IMR-90 (cell line): Measurements from ENCODE around the gene ZNF814. TPM values are rescaled to one million over a fixed set of nuclear protein-coding genes. Genes with fewer than 3 reads are reported as not detected.
"Not testable (repeated sequence)": the region's sequence is repeated elsewhere in the genome, so short reads cannot be mapped to it uniquely, and the experiment has no call there.

Experiments
- ATAC-seq: fragments of 200-7000 bp; cut with Tn5 transposase; 2 replicates; pipeline ENCODE4 v1.9.1; 2020; ENCODE audit warnings: low read depth, mild to moderate bottlenecking, moderate library complexity
- BruUV-seq: library from RNA; stranded (reverse); fragments of 400-500 nt; replicated peaks from 2 replicates; lab custom pipeline; 2021; lab: Mats Ljungman, UMichigan
- CTCF ChIA-PET: fragments of 300-600 bp; formaldehyde crosslinking; extraction: SDS; loops from one replicate; lab custom pipeline; 2021; ENCODE audit warnings: antibody characterized with exemption; lab: Yijun Ruan, JAX
- POLR2A ChIA-PET: fragments of 300-600 bp; sonication (Branson Sonifier 250); formaldehyde crosslinking; loops from one replicate; lab custom pipeline; 2022; ENCODE audit warnings: antibody characterized with exemption; ENCODE audit not compliant: unreplicated experiment; lab: Charles Lee
- DNase-seq: peaks from one replicate; pipeline ENCODE4 v3.0.0; 2013
- H2AFZ ChIP-seq: replicated peaks from 2 replicates; pipeline ENCODE3; 2013; ENCODE audit warnings: low read length, mild to moderate bottlenecking; ENCODE audit not compliant: poor library complexity
- H2AK5ac ChIP-seq: 2 replicates; pipeline ENCODE4 v1.6.1; 2013; ENCODE audit warnings: low read depth, low read length, inconsistent platforms
- H2AK9ac ChIP-seq: replicated peaks from 2 replicates; pipeline ENCODE3; 2013; ENCODE audit warnings: mild to moderate bottlenecking, low read depth, low read length, moderate library complexity; ENCODE audit not compliant: poor library complexity
- H2BK120ac ChIP-seq: 2 replicates; pipeline ENCODE4 v1.6.1; 2013; ENCODE audit warnings: low read depth, low read length, inconsistent platforms
- H2BK15ac ChIP-seq: 3 replicates; pipeline ENCODE4 v1.6.1; 2013; ENCODE audit warnings: low read depth, low read length, inconsistent platforms
- H2BK20ac ChIP-seq: 2 replicates; pipeline ENCODE4 v1.6.1; 2013; ENCODE audit warnings: low read depth, mild to moderate bottlenecking, inconsistent platforms, low read length, moderate library complexity
- H2BK5ac ChIP-seq: 2 replicates; pipeline ENCODE4 v1.6.1; 2013; ENCODE audit warnings: mild to moderate bottlenecking, low read depth, low read length, inconsistent platforms; ENCODE audit not compliant: poor library complexity, severe bottlenecking
- H3K14ac ChIP-seq: replicated peaks from 2 replicates; pipeline ENCODE4 v1.6.1; 2013; ENCODE audit warnings: low read depth, low read length, inconsistent platforms
- H3K18ac ChIP-seq: 2 replicates; pipeline ENCODE4 v1.6.1; 2013; ENCODE audit warnings: low read depth, low read length, control low read depth
- H3K23ac ChIP-seq: 2 replicates; pipeline ENCODE4 v1.6.1; 2013; ENCODE audit warnings: low read depth, low read length, inconsistent platforms
- H3K27ac ChIP-seq: 2 replicates; pipeline ENCODE4 v1.5.1; 2013; ENCODE audit warnings: mild to moderate bottlenecking, control low read depth, low read length; ENCODE audit not compliant: insufficient read depth
- H3K27me3 ChIP-seq: 2 replicates; pipeline ENCODE4 v1.6.1; 2013; ENCODE audit warnings: low read length; ENCODE audit not compliant: control insufficient read depth, insufficient read depth
- H3K36me3 ChIP-seq: 2 replicates; pipeline ENCODE4 v1.6.1; 2013; ENCODE audit warnings: low read length, mixed read lengths; ENCODE audit not compliant: control insufficient read depth, insufficient read depth
- H3K4ac ChIP-seq: 2 replicates; pipeline ENCODE4 v1.6.1; 2013; ENCODE audit warnings: low read depth, low read length, inconsistent platforms
- H3K4me1 ChIP-seq: 2 replicates; pipeline ENCODE4 v1.6.1; 2013; ENCODE audit warnings: low read length, mixed read lengths; ENCODE audit not compliant: control insufficient read depth, insufficient read depth
- H3K4me2 ChIP-seq: 2 replicates; pipeline ENCODE4 v1.6.1; 2013; ENCODE audit warnings: low read depth, mild to moderate bottlenecking, control low read depth, low read length, moderate library complexity
- H3K4me3 ChIP-seq: 2 replicates; pipeline ENCODE4 v1.5.1; 2013; ENCODE audit warnings: low read depth, mild to moderate bottlenecking, control low read depth, low read length, moderate library complexity; ENCODE audit not compliant: insufficient read depth
- H3K56ac ChIP-seq: 2 replicates; pipeline ENCODE4 v1.6.1; 2013; ENCODE audit warnings: low read length, inconsistent platforms; ENCODE audit not compliant: insufficient read depth; ENCODE audit errors: extremely low read depth
- H3K79me1 ChIP-seq, 2 experiments: 2 replicates each; pipeline ENCODE4 v1.6.1; 2013; ENCODE audit warnings: low read length in 2 of 2, inconsistent platforms in 1 of 2, low read depth in 1 of 2
- H3K9ac ChIP-seq: 2 replicates; pipeline ENCODE4 v1.6.1; 2013; ENCODE audit warnings: low read depth, low read length, control low read depth
- H3K9me1 ChIP-seq: 2 replicates; pipeline ENCODE4 v1.6.1; 2013; ENCODE audit warnings: low read length, inconsistent platforms; ENCODE audit not compliant: insufficient read depth
- H3K9me3 ChIP-seq: 2 replicates; pipeline ENCODE4 v1.6.1; 2013; ENCODE audit warnings: low read length; ENCODE audit not compliant: control insufficient read depth, insufficient read depth
- H4K20me1 ChIP-seq: 2 replicates; pipeline ENCODE4 v1.6.1; 2013; ENCODE audit warnings: low read length, inconsistent platforms; ENCODE audit not compliant: insufficient read depth
- H4K5ac ChIP-seq: 2 replicates; pipeline ENCODE4 v1.6.1; 2013; ENCODE audit warnings: mild to moderate bottlenecking, low read depth, low read length, control low read depth
- H4K8ac ChIP-seq, 2 experiments: 2 replicates each; pipeline ENCODE4 v1.6.1; 2013; ENCODE audit warnings: low read depth in 2 of 2, low read length in 2 of 2, control low read depth in 1 of 2, inconsistent platforms in 1 of 2
- H4K91ac ChIP-seq: 2 replicates; pipeline ENCODE4 v1.6.1; 2013; ENCODE audit warnings: low read depth, low read length, inconsistent platforms; ENCODE audit not compliant: insufficient read depth
- WGBS, 2 experiments: methylation state at CpG; one replicate each; pipeline versions ENCODE4 v1.1.5 to v1.1.7; 2013; ENCODE audit warnings: missing lambda C conversion rate in 2 of 2; ENCODE audit not compliant: insufficient read length in 1 of 2; ENCODE audit errors: extremely low coverage in 2 of 2; 5-methylcytosine and 5-hydroxymethylcytosine counted together
- dilution Hi-C: fragments of 300-500 bp; cut with HindIII; formaldehyde crosslinking; loops from one replicate; pipeline ENCODE4 v1.14.3; 2018; ENCODE audit warnings: low sequenced_read_pairs; ENCODE audit not compliant: unreplicated experiment
- in situ Hi-C: fragments of 300-500 bp; cut with MboI; formaldehyde crosslinking; loops from 3 replicates; pipeline ENCODE4 v1.14.3; 2019; ENCODE audit warnings: low sequenced_read_pairs, inconsistent platforms, mixed read lengths
- intact Hi-C: fragments of 100-400 bp; cut with micrococcal nuclease; formaldehyde crosslinking; loops from 2 replicates; pipeline ENCODE4 v1.10.0; 2022
- polyA plus RNA-seq, 3 experiments: library from polyadenylated mRNA; depleted of rRNA; stranded (reverse); fragments of >200 nt; gene quantifications; 2 replicates each; pipeline ENCODE4 v1.2.3, GENCODE V29; 2012; ENCODE audit warnings: low replicate concordance in 1 of 3
- total RNA-seq: library from RNA; depleted of rRNA; stranded (reverse); fragments of >200 nt; gene quantifications from 2 replicates; pipeline ENCODE4 v1.2.3, GENCODE V29; 2012

Gene ZNF814
- total and polyA plus RNA-seq, 2 of the 4 experiments (the other 2 are of a cell fraction): 3.9 to 5.9 TPM

GRCh38 chr19:57810410-57811295, 78.2 kb downstream of the ZNF814 start:
- H2BK120ac ChIP-seq, H3K56ac ChIP-seq, in situ Hi-C loops, H4K20me1 ChIP-seq, POLR2A ChIA-PET, H3K4me3 ChIP-seq, H3K18ac ChIP-seq, H4K91ac ChIP-seq, H3K27me3 ChIP-seq, DNase-seq, H3K27ac ChIP-seq, H4K8ac ChIP-seq, H3K9me1 ChIP-seq, CTCF ChIA-PET, H4K5ac ChIP-seq, H3K9ac ChIP-seq, H2AK9ac ChIP-seq, H2BK20ac ChIP-seq, H2BK15ac ChIP-seq, H2AFZ ChIP-seq, H3K9me3 ChIP-seq, H2AK5ac ChIP-seq, ATAC-seq, BruUV-seq, intact Hi-C loops, H3K4ac ChIP-seq, dilution Hi-C loops, H3K23ac ChIP-seq, H3K4me2 ChIP-seq, H3K4me1 ChIP-seq, H2BK5ac ChIP-seq, H3K14ac ChIP-seq: not testable (repeated sequence)
- no CpG with 5 or more reads among the region's 17 CpGs for WGBS, 2 experiments
- peaks cover 15% of the 10 kb centered on the region for H3K36me3 ChIP-seq
- peaks cover 24 to 54% of the 10 kb centered on the region in 2 experiments for H3K79me1 ChIP-seq
